ENCODE measurements around the gene MED13L. TPM values are rescaled to one million over a fixed set of nuclear protein-coding genes. Genes with fewer than 3 reads are reported as not detected.

The MED13L gene
- total and polyA plus RNA-seq, 8 donors, result 92.4 to 123 (median 97.0) TPM

GRCh38 chr12:116194935-116195431 lies 82.5 kb downstream of the MED13L start:
- intact Hi-C loops (cut with DNase I), result no loop called here
- no peak for ATAC-seq
- no peaks in the 10 kb centered on the region for H3K27me3 ChIP-seq
- no peak for TF ChIP-seq CTCF (IDR thresholded peaks at IDR 0.05)
- H3K27ac ChIP-seq, result no peak overlapping the region
- no peak for DNase-seq
- no peak overlapping the region for H3K4me3 ChIP-seq
- peaks cover 0 to 78% of the 10 kb centered on the region in 2 donors for H3K4me1 ChIP-seq
- H3K9me3 ChIP-seq, result no peaks in the 10 kb centered on the region
- no peaks in the 10 kb centered on the region for H3K36me3 ChIP-seq

GRCh38 chr12:116189692-116190091 lies 87.8 kb downstream of the MED13L start:
- Histone ChIP-seq H3K27ac (no peak overlapping the region), H3K9me3 (no peaks in the 10 kb centered on the region), H3K4me3 (no peak overlapping the region), H3K36me3 (no peaks in the 10 kb centered on the region), H3K4me1 (peaks cover 8 to 76% of the 10 kb centered on the region in 2 donors), H3K27me3 (no peaks in the 10 kb centered on the region)
- no peak for TF ChIP-seq CTCF (IDR thresholded peaks at IDR 0.05)
- no peak for ATAC-seq
- no peak for DNase-seq
- intact Hi-C loops (cut with DNase I), result no loop called here

GRCh38 chr12:116188581-116188980 lies 88.9 kb downstream of the MED13L start:
- Histone ChIP-seq H3K27me3 (no peaks in the 10 kb centered on the region), H3K4me1 (peaks cover 8 to 78% of the 10 kb centered on the region in 2 donors), H3K4me3 (no peak overlapping the region), H3K27ac (no peak overlapping the region), H3K36me3 (no peaks in the 10 kb centered on the region), H3K9me3 (no peaks in the 10 kb centered on the region)
- no peak for ATAC-seq
- intact Hi-C loops (cut with DNase I), result no loop called here
- TF ChIP-seq CTCF (IDR thresholded peaks at IDR 0.05), result no peak
- no peak for DNase-seq

- Histone ChIP-seq H3K27ac (peak overlapping the region in 1 of 2 donors; percentile 74), H3K27me3 (no peaks in the 10 kb centered on the region), H3K9me3 (no peaks in the 10 kb centered on the region), H3K4me1 (peaks cover 18 to 85% of the 10 kb centered on the region in 2 donors), H3K36me3 (no peaks in the 10 kb centered on the region), H3K4me3 (no peak overlapping the region)
- peak; percentile 25 for ATAC-seq
- no peak for DNase-seq
- intact Hi-C loops (cut with DNase I), result no loop called here
- no peak for TF ChIP-seq CTCF (IDR thresholded peaks at IDR 0.05)
Measured at GRCh38 chr12:116187151-116187511, 90.4 kb downstream of the MED13L start.

GRCh38 chr12:116186482-116187150 lies 90.9 kb downstream of the MED13L start:
- Histone ChIP-seq H3K27me3 (no peaks in the 10 kb centered on the region), H3K4me3 (no peak overlapping the region), H3K4me1 (peaks cover 22 to 90% of the 10 kb centered on the region in 2 donors), H3K36me3 (no peaks in the 10 kb centered on the region), H3K27ac (peak overlapping the region in 1 of 2 donors; percentile 74), H3K9me3 (no peaks in the 10 kb centered on the region)
- no peak for DNase-seq
- intact Hi-C loops (cut with DNase I), result no loop called here
- TF ChIP-seq CTCF (IDR thresholded peaks at IDR 0.05), result no peak
- no peak for ATAC-seq

Measured in left lung (tissue), 10 donors.